HG03196 (cell line): ENCODE results near the gene SRSF3.
"Not testable (repeated sequence)": the region's sequence is repeated elsewhere in the genome, so short reads cannot be mapped to it uniquely, and the experiment has no call there.

Experiments
- ATAC-seq: cut with Tn5 transposase; IDR thresholded peaks from one replicate; pipeline ENCODE4 v1.9.1; 2021; ENCODE audit not compliant: unreplicated experiment

SRSF3 gene

DNA sequence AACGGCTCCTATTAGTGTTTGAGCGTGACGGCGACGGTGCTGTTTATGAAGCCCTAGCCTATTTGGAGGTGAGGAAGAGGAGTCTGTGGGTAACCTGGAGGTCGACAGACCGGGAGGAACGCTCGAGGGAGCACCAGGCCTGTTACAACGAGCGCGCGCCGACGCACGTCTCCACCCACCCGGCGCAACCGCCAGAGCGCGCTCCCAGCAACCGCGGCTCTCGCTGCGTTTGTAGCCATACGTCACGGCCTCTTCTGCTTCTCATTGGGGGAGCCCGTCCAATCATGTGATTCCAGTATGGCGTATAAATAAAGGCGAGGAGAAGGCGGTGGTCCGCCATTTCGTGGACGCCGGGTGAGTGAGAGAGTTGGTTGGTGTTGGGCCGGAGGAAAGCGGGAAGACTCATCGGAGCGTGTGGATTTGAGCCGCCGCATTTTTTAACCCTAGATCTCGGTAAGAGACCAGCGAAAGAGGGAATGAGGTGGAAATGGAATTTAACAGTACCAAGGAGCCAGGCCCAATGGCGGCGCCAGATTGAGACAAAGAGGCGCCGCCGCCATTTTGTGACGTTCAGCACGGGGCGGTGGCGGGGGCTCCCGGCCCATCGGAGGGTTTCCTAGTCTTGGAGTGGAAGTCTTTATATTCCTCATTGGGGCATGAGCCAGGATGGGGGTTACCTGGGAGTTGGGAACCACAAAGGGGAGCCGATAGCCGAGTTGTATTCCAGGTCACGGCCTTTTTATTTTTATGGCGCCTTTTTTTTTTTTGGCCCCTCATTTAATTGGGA is at the start of gene SRSF3:
Gene SRSF3 (plus strand): TSS at position 334 of the 787 bp plus-strand sequence. CDS start 2,401 bp downstream, outside the sequence.
- peak; percentile 85 for ATAC-seq

DNA sequence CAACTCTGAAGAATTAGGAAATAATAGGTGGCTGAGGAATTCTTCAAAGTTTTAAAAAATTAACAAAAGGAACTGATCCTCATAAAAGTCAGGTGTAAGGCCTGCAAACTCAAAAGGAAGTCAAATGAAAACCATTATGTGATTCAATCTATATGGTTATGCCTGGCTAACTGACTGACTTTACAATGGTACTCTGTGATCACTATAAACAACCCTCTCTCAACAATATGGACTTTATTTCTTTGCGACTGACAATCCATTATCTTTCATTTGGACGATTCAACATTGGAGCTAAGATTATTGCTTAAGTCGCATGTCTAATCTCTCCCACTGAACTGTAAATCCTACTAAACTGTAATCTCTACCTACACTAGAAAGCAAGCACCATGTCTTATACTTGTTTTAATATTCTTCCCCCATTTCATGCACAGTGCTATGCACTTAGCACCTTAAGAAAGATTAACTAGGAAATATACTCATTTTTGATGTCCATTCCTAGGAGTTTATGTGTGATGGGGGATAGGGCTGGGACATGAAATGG is 48.3 kb upstream of the SRSF3 start:
- ATAC-seq, result no peak

DNA sequence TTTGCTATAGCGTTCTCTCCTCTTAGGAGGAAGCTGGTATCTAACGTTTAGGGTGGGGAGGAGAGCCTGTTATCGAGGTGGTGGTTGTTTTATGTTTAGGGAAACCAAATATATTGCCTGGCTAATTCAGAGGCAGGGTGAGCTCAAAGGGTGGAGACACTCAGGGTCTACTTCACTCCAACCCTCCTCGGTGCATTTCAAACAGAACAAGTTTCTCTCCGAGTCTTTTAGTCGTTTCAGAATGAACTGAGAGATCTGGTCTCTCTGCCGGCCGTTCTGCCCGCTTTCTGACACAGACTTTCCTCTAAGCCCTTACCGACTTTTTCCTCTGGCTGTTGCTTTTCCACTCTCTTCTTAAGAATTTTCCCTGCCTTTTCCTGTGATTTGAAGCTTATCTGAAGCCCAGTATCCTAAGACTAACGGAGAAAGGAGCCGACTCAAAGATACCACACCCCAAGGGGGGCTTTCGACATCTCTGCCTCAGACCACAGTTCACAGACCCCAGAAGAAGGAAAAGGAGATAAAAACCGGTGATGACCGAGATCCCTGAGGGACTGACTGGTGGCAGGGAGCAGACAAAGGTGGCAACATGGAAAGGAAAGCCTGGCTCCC is 47.7 kb upstream of the SRSF3 start:
- no peak for ATAC-seq

DNA sequence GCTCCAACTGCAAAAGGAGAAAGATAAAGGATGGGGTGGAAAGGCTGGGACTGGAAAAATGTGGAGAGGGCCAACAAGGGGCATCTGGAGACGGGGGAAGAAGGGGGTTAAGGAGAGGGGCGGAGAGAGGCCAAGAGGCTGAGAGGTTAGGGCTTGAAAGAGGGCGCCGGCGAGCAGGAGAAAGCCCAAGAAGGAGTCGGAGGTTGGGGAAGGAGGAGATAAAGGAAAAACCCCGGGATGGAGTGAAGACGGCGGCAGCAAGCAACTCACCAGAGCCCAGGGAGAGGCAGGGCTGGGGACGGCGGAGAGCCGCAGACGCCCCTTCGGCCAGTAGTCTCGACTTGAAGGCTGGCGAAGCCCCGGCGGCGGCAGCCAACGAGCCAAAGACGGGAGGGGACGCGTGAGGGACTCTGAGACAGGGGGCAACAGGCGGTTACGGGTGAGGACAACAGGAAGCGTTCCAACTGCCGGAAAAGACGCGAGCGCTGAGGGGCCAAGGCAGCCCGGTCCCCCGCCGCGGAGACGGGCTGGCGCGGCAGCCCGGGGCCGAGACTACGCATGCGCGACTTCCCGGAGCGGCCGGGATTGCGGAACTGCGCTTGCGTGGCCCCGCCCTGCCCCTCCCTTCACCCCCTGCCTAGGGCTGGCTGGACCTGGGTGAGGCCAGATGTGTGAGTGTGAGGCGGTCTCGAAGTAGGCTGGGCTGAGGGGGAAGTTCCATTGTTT is 47.1 kb upstream of the SRSF3 start, which contains the start of gene STK38:
Gene STK38 (minus strand): TSS at position 560 of the 726 bp plus-strand sequence. CDS start 7,277 bp downstream, outside the sequence.
- ATAC-seq, result peak; percentile 58

DNA sequence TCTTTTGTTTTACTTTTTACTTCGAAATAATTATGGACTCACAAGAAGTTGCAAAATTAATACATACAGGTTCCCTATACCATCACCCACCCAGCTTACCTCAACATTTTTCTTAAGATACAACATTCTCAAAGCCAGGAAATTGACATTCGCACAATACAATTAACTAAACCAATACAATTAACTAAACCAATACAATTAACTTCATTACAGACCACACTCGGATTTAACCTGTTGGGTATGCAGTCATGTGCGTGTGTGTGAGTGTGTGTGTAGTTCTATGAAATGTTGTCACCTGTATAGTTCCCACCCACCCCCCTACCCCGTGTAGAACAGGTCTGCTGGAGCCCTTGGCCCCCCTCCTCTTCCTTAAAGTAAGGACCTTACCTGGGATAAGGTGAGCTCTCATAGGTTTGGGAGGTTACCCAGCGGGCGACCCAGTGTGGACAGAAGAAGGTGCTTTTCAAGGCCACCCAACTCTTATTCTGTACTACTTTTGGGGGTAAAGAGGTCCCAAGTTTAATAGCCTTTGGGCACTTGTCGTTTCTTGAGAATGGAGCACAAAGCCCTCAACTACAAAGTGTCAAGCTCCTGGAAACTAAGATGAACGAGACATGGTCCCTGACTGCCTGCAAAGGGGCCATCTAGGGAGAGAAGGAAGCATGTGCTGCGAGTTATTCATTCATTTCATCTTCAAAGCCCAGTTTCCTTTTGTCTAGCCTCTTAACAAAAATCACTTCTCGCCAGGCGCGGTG is 46.3 kb upstream of the SRSF3 start:
- ATAC-seq, result no peak

DNA sequence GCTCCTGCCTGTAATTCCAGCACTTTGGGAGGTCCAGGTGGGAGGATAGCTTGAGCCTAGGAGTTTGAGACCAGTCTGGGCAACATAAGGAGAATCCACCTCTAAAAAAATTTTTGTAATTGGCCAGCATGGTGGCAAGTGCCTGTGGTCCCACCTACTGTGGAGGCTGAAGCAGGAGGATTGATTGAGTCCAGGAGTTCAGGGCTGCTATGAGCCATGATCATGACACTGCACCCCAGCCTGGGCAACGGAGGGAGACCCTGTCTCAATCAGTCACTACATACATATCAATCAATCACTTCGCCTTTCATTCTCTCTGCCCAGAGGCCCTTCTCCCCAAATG is 45.8 kb upstream of the SRSF3 start:
- ATAC-seq, result no peak

DNA sequence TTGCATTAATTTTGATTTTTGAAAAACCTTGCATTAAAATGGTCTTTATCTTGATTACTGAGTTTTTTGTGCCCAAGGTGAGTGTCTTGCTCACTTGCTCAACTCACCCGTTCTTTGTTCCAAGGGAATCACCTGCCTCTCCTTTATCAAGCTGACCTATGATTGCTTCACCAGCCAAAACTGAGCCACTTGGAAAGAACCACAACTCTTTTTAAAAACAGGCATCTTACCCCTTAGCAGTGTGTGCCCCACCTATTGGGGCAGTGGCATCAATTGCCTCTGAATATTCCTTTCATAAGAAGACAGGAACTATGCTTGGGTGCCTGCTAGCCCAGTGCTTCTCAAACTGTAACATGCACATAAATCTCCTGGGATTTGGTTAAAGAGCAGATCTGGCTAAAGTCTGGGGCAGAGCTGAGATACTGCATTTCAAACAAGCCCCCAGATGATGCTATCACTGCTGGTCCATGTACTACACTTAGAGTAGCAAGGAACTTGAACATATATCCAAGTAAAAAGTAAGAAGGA is 43.6 kb upstream of the SRSF3 start:
- ATAC-seq, result no peak

DNA sequence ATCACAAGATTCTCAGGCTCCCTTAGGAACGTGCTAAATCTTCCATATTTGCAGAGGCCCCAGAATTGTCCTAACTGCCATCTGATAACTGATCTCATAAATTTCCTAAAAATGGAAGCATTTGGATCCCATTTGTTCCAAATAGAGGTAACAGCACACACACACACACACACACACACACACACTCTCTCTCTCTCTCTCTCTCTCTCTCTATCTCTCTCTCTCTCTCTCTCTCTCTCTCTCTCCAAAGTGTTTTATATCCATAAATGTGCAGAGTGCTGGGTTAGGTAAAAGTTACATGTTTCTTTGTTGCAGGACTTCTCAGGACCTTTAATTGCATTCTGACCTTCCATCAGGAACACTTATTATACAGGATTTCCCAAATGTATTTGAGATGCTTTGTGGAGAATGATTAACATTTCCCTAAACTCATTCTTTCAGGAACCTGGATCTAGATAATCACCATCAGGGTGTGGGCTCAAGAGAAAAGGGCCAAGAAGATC is 38.4 kb upstream of the SRSF3 start:
- ATAC-seq, result no peak

DNA sequence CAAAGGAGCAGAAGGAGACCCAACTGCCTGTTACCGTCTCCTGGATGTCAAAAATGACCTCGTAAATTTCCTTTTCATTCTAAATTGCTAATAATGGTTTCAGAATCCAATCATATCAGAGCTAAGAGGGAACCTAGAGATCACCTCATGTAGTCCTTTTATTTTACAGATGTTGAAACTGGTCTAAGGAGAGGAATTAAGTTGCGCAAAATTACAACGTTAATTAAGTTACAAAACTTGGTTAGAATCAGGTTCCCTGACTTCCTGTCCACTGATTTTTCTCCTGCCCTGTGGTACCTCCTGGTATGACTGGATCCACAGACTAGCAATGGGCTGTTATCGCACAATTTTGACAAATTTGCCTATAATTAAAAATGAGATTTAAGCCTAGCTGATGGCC is 37.9 kb upstream of the SRSF3 start:
- ATAC-seq, result no peak

DNA sequence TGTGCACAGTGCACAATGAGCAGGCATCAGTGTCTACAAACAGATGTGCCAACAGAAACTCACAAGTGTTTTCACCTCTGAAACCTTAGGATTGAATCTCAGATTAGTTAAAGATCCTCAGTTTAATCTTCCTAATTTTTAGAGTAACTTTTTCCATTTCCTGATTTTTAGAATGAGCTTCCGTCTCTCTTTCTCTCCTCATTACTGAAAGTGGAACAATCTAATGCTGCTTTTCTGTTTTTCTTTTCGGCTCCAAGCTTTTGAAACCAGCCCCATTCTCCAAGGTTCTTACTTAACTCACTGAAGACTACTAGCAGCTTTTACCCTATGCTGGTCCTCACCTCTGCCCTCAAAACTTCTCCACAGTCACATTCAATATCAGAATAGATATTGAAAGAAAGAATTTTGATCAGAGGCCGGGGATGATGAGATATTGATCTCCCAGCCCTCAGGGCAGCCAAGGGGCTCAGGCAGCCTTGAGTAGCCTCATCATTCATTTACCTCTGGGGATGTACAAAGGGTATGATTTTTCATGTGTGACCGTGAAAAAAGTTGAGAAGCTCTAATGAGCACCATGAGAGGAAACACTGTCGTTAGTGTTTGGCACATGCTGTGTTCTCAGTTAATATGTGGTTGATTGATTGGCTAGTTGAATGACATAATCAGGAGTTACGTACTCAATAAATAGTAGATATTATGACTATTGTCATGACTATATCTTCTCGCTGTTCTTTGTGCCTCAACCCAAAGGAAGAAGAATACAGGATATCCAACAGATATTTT is 35.0 kb upstream of the SRSF3 start:
- ATAC-seq, result no peak

DNA sequence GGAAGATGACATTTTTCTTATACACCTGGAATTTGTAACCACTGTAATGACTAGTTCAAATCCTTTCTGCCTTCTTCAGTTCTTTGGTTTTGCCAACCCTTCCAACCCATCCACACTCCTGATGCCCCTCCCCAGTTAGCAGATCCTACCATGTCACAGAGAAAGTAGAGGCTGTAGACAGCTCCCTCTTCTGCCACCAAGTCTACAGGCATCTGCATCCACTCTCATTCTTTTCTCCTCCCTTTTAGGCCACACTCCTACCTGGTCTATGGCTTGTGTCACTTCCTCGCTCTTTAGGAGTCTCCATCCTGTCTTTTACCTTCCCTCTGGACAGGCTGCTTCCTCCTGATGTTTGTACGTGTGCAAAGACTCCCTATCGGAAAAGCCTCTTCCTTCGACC is 33.3 kb upstream of the SRSF3 start:
- no peak for ATAC-seq

DNA sequence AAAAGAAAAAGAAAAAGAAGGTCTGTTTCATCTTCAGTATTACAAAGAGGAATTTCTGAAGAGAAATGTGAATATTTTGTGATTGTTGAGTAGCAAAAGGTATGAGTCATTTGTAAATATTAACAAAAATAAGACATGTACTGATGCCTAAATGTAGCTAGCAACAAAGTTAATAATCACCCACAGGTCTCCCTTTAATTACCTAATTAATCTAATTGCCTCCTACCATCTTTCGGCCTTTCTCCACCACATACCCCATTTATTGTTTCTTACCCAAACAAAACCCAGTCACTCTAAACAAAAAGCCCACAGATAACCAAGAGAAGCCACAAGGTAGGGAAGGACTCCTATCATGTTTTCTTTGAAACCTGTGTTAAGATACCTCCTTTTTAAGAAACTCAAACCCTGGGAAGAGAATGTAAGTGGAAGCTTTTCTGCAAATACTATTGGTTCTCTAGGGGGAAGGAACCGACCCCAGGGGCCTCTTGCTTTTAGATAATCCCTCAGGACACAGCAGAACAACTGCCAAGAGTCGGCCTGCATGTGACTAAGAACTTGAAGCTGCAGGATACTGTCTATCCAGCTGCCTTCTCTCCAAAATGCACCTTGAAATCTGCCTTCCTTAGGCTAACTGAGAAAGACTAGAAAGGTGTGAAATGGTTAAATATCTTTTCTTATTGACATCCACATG is 30.8 kb upstream of the SRSF3 start:
- ATAC-seq, result no peak

DNA sequence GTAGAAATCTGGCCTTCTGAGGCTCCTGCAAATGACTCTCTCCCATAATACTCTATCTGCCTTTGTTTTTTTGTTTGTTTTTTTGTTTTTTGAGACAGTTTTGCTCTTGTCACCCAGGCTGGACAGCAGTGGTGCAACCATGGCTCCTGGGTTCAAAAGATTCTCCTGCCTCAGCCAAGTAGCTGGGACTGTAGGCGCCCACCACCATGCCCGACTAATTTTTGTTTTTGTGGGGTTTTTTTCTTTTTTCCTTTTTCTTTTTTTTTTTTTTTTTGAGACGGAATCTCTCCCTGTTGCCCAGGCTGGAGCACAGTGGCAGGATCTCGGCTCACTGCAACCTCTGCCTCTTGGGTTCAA is 30.3 kb upstream of the SRSF3 start:
- no peak for ATAC-seq

DNA sequence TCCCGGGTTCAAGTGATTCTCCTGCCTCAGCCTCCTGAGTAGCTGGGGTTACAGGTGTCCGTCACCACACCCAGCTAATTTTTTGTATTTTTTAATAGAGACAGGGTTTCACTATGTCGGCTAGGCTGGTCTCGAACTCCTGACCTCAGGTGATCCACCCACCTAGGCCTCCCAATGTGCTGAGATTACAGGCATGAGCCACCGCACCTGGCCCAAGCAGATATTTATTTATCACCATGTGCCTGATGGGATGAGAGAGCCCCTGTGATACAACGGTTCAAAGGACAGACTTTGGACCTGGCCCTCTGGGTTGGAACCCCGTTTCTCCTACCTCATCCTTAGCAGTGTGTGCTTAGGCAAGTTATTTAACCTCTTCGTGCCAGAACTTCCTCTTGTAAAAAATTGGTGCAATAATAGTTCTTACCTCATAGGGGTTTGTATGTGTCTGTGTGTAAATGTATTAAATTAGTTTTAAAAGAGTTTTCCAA is 27.7 kb upstream of the SRSF3 start:
- no peak for ATAC-seq

DNA sequence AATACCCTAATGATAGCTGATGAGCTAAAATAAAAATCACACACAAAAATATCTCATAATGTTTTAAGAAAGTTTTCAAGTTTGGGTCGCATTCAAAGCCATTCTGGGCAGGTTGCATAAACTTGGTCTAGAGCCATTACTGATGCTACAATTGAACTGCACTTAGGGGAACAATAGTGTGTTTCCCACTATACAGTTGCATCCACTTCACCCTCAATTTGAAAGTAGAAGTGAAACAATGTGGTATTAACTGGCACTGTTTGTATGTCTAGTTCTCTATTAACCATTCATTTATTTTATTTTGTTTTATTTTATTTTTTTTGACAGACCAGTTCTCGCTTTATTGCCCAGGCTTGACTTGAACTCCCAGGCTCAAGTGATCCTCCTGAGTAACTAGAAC is 23.9 kb upstream of the SRSF3 start:
- ATAC-seq, result no peak

DNA sequence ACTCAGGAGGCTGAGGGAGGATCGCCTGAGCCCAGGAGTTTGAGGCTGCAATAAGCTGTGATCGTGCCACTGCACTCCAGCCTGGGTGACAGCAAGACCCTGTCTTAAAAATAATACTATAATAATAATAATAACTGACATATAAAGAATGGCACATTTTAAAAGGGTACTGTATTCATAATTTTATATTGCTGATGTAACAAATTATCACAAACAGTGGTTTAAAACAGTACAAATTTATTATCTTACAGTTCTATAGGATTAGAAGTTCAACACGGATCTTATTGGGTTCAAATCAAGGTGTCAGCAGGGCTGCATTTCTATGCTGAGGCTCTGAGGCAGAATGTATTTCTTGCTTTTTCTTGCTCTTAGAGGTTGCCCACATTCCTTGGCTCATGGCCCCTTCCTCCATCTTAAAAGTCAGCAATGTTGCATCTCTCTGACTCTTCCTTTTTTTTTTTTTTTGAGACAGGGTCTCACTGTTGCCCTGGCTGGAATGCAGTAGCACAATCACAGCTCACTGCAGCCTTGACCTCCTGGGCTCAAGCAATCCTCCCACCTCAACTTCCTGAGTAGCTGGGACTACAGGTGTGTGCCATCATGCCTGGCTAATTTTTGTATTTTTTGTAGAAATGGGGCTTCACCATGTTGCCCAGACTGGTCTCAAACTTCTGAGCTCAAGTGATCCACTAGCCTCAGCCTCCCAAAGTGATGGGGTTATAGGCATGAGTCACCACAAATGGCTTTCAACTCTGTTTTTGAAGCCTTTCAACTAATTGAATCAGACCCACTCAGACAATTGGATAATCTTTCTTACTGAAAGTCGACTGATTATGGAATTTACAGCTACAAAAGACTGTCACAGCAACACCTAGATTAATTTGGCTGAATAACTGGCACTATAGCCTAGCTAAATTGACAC is 22.8 kb upstream of the SRSF3 start:
- no peak for ATAC-seq

DNA sequence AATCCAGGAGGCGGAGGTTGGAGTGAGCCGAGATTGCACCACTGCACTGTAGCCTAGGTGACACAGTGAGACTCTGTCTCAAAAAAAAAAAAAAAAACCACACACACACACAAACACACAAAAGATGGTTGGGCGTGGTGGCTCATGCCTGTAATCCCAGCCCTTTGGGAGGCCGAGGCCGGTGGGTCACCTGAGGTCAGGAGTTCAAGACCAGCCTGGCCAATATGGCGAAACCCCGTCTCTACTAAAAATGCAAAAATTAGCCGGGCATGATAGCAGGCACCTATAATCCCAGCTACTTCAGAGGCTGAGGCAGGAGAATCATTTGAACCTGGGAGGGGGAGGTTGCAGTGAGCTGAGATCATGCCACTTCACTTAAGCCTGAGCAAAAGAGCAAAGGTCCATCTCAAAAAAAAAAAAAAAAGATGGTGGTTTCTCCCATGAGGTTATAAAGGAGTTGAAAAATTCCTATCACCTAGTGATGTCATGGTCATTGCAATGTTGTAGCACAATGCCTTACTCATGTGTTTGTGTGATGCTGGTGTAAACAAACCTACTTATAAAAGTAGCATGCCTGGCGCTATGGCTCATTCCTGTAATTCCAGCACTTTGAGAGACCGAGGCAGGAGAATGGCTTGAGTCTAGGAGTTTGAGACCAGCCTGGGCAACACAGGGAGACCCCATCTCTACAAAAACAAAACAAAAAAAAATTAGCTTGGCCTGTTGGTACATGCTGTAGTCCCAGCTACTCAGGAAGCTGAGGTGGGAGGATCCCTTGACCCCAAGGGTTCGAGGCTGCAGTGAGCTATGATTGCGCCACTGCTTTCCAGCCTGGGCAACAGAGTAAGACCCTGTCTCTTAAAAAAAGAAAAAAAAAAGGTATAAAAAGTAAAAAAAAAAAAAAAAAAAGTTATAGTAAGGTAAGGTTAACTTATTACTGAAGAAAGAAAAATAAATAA is 21.5 kb upstream of the SRSF3 start:
- ATAC-seq, result not testable (repeated sequence)
